H1 (cell line): ENCODE measurements around the gene INHBB. TPM values are rescaled to one million over a fixed set of nuclear protein-coding genes. Genes with fewer than 3 reads are reported as not detected.

Experiments used
- CHD2 ChIP-seq: IDR thresholded peaks from 2 replicates; pipeline ENCODE4 v1.6.1; 2012; ENCODE audit warnings: low read length, improper control_type of control experiment
- polyA plus RNA-seq, 7 experiments: library from polyadenylated mRNA; depleted of rRNA in 3 of 7; stranded (reverse) in 5 of 7; unstranded in 2 of 7; fragments of >200 nt in 5 of 7; fragments of 200-250 nt in 2 of 7; gene quantifications; 1 replicate in 5 of 7; 2 replicates in 1 of 7; 4 replicates in 1 of 7; pipeline versions ENCODE4 v1.2.1 to v1.2.3, GENCODE V29; 2011 to 2013; ENCODE audit warnings: missing spikeins in 2 of 7, mixed read lengths in 2 of 7
- total RNA-seq: library from RNA; stranded (reverse); fragmentation: NEBNext Ultra II Directional; extraction: Animal tissue kit (Norgen Biotek cat#: 25700); gene quantifications from 2 replicates; pipeline ENCODE4 v1.2.1, GENCODE V29; 2021
- TF ChIP-seq, protein P1 (sequence below): fragments of 300-600 bp; sonication (generic); IDR thresholded peaks from 2 replicates; pipeline ENCODE4 v1.7.1; 2012; ENCODE audit warnings: low read length, moderate library complexity, mild to moderate bottlenecking, inconsistent platforms; ENCODE audit not compliant: insufficient replicate concordance

The INHBB gene
- total and polyA plus RNA-seq, 2 of the 8 experiments (the other 6 are each of a cell fraction or from before 2014, with no cell fraction given) = 0.30 to 0.32 TPM

- TF ChIP-seq, protein P1, sequence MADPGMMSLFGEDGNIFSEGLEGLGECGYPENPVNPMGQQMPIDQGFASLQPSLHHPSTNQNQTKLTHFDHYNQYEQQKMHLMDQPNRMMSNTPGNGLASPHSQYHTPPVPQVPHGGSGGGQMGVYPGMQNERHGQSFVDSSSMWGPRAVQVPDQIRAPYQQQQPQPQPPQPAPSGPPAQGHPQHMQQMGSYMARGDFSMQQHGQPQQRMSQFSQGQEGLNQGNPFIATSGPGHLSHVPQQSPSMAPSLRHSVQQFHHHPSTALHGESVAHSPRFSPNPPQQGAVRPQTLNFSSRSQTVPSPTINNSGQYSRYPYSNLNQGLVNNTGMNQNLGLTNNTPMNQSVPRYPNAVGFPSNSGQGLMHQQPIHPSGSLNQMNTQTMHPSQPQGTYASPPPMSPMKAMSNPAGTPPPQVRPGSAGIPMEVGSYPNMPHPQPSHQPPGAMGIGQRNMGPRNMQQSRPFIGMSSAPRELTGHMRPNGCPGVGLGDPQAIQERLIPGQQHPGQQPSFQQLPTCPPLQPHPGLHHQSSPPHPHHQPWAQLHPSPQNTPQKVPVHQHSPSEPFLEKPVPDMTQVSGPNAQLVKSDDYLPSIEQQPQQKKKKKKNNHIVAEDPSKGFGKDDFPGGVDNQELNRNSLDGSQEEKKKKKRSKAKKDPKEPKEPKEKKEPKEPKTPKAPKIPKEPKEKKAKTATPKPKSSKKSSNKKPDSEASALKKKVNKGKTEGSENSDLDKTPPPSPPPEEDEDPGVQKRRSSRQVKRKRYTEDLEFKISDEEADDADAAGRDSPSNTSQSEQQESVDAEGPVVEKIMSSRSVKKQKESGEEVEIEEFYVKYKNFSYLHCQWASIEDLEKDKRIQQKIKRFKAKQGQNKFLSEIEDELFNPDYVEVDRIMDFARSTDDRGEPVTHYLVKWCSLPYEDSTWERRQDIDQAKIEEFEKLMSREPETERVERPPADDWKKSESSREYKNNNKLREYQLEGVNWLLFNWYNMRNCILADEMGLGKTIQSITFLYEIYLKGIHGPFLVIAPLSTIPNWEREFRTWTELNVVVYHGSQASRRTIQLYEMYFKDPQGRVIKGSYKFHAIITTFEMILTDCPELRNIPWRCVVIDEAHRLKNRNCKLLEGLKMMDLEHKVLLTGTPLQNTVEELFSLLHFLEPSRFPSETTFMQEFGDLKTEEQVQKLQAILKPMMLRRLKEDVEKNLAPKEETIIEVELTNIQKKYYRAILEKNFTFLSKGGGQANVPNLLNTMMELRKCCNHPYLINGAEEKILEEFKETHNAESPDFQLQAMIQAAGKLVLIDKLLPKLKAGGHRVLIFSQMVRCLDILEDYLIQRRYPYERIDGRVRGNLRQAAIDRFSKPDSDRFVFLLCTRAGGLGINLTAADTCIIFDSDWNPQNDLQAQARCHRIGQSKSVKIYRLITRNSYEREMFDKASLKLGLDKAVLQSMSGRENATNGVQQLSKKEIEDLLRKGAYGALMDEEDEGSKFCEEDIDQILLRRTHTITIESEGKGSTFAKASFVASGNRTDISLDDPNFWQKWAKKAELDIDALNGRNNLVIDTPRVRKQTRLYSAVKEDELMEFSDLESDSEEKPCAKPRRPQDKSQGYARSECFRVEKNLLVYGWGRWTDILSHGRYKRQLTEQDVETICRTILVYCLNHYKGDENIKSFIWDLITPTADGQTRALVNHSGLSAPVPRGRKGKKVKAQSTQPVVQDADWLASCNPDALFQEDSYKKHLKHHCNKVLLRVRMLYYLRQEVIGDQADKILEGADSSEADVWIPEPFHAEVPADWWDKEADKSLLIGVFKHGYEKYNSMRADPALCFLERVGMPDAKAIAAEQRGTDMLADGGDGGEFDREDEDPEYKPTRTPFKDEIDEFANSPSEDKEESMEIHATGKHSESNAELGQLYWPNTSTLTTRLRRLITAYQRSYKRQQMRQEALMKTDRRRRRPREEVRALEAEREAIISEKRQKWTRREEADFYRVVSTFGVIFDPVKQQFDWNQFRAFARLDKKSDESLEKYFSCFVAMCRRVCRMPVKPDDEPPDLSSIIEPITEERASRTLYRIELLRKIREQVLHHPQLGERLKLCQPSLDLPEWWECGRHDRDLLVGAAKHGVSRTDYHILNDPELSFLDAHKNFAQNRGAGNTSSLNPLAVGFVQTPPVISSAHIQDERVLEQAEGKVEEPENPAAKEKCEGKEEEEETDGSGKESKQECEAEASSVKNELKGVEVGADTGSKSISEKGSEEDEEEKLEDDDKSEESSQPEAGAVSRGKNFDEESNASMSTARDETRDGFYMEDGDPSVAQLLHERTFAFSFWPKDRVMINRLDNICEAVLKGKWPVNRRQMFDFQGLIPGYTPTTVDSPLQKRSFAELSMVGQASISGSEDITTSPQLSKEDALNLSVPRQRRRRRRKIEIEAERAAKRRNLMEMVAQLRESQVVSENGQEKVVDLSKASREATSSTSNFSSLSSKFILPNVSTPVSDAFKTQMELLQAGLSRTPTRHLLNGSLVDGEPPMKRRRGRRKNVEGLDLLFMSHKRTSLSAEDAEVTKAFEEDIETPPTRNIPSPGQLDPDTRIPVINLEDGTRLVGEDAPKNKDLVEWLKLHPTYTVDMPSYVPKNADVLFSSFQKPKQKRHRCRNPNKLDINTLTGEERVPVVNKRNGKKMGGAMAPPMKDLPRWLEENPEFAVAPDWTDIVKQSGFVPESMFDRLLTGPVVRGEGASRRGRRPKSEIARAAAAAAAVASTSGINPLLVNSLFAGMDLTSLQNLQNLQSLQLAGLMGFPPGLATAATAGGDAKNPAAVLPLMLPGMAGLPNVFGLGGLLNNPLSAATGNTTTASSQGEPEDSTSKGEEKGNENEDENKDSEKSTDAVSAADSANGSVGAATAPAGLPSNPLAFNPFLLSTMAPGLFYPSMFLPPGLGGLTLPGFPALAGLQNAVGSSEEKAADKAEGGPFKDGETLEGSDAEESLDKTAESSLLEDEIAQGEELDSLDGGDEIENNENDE = no peak
- TF ChIP-seq CHD2 = no peak
Measured at GRCh38 chr2:120390381-120391055, 44.6 kb downstream of the INHBB start (continued).
